ENCODE measurements around the gene APBB3.
A peak's percentile ranks its signal among the peaks of the same experiment; 100 is the strongest.

Gene APBB3

DNA sequence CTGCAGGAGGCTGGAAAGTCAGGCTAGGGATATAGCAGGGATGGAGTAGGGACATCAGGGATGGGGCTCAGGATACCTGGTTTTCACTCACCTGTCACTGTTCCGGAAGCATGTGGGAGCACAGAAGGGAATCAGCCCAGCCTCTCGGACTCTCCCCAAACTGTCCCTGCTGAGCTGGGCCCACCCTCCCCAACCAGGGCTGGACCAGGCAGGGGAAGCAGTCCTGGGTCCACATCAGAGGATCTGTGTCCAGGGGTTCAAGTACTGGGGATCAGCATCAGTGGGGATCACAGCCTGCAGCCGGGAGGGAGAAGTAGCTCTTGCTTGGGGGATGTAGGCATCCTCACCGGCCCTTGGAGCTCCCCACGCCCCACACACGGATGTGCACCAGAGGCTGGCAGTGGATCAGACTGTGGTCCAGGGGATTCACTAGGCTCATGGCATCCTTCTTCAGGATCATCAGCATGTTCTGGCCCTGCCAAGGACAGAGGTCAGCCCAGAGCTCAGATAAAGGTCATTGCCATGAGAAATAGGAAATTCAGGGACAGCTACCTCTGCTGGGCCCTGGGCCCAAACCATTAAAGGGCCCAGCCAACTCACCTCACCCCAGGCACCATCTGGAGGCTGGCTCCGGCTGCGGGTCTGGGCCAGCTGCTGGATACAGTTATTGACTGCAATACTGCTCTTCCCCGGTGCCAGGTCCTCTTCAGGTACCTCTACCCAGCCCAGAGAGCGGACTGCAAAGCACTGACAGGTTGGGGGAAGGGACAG is 2.5 kb downstream of the APBB3 start:
- ChIA-PET CTCF (no interaction called here), POLR2A (interaction anchor here (0.8 to 1.2 kb wide), 2 partner anchors 85 to 129 kb away, joined by 4 read pairs; partner anchors contain the start of genes HARS1, HARS2, IK and NDUFA2)
- no peak for TF ChIP-seq FOXA1 (IDR thresholded peaks at IDR 0.05)
- TF ChIP-seq ZNF384 (IDR thresholded peaks at IDR 0.05): no peak
- TF ChIP-seq SUZ12 (IDR thresholded peaks at IDR 0.05): no peak
- no peak for TF ChIP-seq FOXK2 (IDR thresholded peaks at IDR 0.05)
- no peak for TF ChIP-seq CTBP1 (IDR thresholded peaks at IDR 0.05; ENCODE audit: borderline replicate concordance)
- TF ChIP-seq NFRKB (IDR thresholded peaks at IDR 0.05): no peak
- TF ChIP-seq FOXM1 (IDR thresholded peaks at IDR 0.05; ENCODE audit: borderline replicate concordance): no peak
- no peak for TF ChIP-seq LEF1 (IDR thresholded peaks at IDR 0.05; ENCODE audit: borderline replicate concordance)
- TF ChIP-seq TARDBP (IDR thresholded peaks at IDR 0.05): no peak
- TF ChIP-seq ELF4 (IDR thresholded peaks at IDR 0.05): no peak
- no peak for TF ChIP-seq L3MBTL2 (conservative IDR thresholded peaks at IDR 0.05)
- no peak for TF ChIP-seq SP1 (IDR thresholded peaks at IDR 0.05)
- TF ChIP-seq ARNT (IDR thresholded peaks at IDR 0.05): no peak
- no peak for DNase-seq (ENCODE audit: extremely low spot score)

- POLR2A ChIA-PET: interaction anchor here (1.6 kb wide), 1 partner anchor 87 kb away, joined by 8 read pairs; the partner anchor contains the start of genes IK and NDUFA2
- TF ChIP-seq ELF4 (IDR thresholded peaks at IDR 0.05) (no peak), SUZ12 (IDR thresholded peaks at IDR 0.05) (no peak), FOXK2 (IDR thresholded peaks at IDR 0.05) (no peak), FOXA1 (IDR thresholded peaks at IDR 0.05) (no peak), ARNT (IDR thresholded peaks at IDR 0.05) (no peak), L3MBTL2 (conservative IDR thresholded peaks at IDR 0.05) (no peak), LEF1 (IDR thresholded peaks at IDR 0.05; ENCODE audit: borderline replicate concordance) (no peak)
- TF ChIP-seq, protein P1, sequence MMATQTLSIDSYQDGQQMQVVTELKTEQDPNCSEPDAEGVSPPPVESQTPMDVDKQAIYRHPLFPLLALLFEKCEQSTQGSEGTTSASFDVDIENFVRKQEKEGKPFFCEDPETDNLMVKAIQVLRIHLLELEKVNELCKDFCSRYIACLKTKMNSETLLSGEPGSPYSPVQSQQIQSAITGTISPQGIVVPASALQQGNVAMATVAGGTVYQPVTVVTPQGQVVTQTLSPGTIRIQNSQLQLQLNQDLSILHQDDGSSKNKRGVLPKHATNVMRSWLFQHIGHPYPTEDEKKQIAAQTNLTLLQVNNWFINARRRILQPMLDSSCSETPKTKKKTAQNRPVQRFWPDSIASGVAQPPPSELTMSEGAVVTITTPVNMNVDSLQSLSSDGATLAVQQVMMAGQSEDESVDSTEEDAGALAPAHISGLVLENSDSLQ (IDR thresholded peaks at IDR 0.05): no peak
- DNase-seq (ENCODE audit: extremely low spot score): no peak
- CTCF ChIA-PET: no interaction called here
Observed at GRCh38 chr5:140560227-140560626, 4.2 kb downstream of the APBB3 start.

- CTCF ChIA-PET: interaction anchor here (0.7 kb wide), 1 partner anchor 186 kb away, joined by 3 read pairs; no protein-coding TSS in a partner anchor
- no peak for DNase-seq (ENCODE audit: extremely low spot score)
- TF ChIP-seq L3MBTL2 (conservative IDR thresholded peaks at IDR 0.05): no peak
- POLR2A ChIA-PET: interaction anchor here (0.9 to 3.4 kb wide), 5 partner anchors 11 to 156 kb away, joined by 3 to 33 read pairs (median 8); partner anchors contain the start of genes EIF4EBP3, HARS1, HARS2 and IK
Observed at GRCh38 chr5:140558542-140558941, 5.9 kb downstream of the APBB3 start.

GRCh38 chr5:140557965-140558364 is 6.4 kb downstream of the APBB3 start:
- ChIA-PET CTCF (interaction anchor here (0.6 to 0.9 kb wide), 3 partner anchors 162 to 311 kb away, joined by 3 to 5 read pairs (median 4); partner anchors contain the start of gene PCDHA11), POLR2A (interaction anchor here (0.9 to 3.4 kb wide), 23 partner anchors 8 to 208 kb away, joined by 3 to 33 read pairs (median 6); partner anchors contain the start of genes ANKHD1, EIF4EBP3, HARS1 and HARS2)
- TF ChIP-seq FOXK2 (IDR thresholded peaks at IDR 0.05) (no peak), ARNT (IDR thresholded peaks at IDR 0.05) (no peak), SUZ12 (IDR thresholded peaks at IDR 0.05) (no peak), ELF4 (IDR thresholded peaks at IDR 0.05) (no peak), LEF1 (IDR thresholded peaks at IDR 0.05; ENCODE audit: borderline replicate concordance) (no peak), SP1 (IDR thresholded peaks at IDR 0.05) (no peak), NFRKB (IDR thresholded peaks at IDR 0.05) (no peak), FOXM1 (IDR thresholded peaks at IDR 0.05; ENCODE audit: borderline replicate concordance) (no peak), BHLHE40 (IDR thresholded peaks at IDR 0.05; ENCODE audit: borderline replicate concordance) (no peak), L3MBTL2 (conservative IDR thresholded peaks at IDR 0.05) (no peak), HDGF (IDR thresholded peaks at IDR 0.05; ENCODE audit: borderline replicate concordance) (no peak), CTBP1 (IDR thresholded peaks at IDR 0.05; ENCODE audit: borderline replicate concordance) (no peak), TARDBP (IDR thresholded peaks at IDR 0.05) (no peak), FOXA1 (IDR thresholded peaks at IDR 0.05) (no peak), ZNF384 (IDR thresholded peaks at IDR 0.05) (no peak)
- TF ChIP-seq, protein P1 (IDR thresholded peaks at IDR 0.05): no peak

DNA sequence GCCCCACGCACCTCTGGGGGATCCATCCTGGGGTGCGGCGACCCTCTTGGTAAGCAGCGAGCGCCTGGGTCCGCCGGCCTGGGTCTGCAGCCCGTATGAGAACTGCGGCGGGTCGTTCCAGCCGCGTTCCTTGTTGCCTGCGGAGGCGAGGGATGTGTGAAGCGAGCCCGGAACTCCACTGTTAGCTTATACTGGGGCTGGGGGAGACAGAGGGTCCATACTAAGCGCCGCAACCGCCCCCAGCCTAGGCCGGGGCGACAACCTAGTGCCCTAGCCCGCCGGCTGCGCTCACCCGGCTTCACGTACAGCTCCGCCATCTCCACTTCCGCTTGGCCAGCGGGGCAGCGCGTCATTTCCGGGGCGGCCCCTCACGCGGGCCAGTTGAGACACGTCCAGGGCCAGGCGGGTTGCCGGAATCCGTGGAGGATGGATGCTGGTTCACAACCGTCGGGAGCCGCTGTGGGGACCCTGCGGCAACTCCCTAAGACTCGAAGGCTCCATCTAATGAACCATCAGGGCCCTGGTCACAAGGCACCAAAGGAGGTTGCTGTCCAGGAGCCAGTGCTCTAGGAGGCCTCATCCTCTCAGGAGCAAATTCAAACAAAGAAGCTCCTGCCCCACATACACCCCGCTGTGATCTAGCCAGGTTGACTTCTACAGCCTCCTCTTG is 7.1 kb downstream of the APBB3 start, which contains the start of gene SRA1:
Gene SRA1 (minus strand): TSS at position 338 of the 670 bp plus-strand sequence. CDS start 21 bp downstream, at position 317.
- TF ChIP-seq SP1 (IDR thresholded peaks at IDR 0.05): no peak
- peak; percentile 80 for TF ChIP-seq ELF4 (IDR thresholded peaks at IDR 0.05)
- TF ChIP-seq FOXK2 (IDR thresholded peaks at IDR 0.05): no peak
- no peak for TF ChIP-seq HDGF (IDR thresholded peaks at IDR 0.05; ENCODE audit: borderline replicate concordance)
- TF ChIP-seq ZNF384 (IDR thresholded peaks at IDR 0.05): no peak
- no peak for TF ChIP-seq ARNT (IDR thresholded peaks at IDR 0.05)
- peak; percentile 92 for DNase-seq (ENCODE audit: extremely low spot score)
- ChIA-PET CTCF (interaction anchor here (0.6 to 0.9 kb wide), 3 partner anchors 162 to 312 kb away, joined by 3 to 5 read pairs (median 4); partner anchors contain the start of gene PCDHA11), POLR2A (interaction anchor here (0.6 to 3.4 kb wide), 27 partner anchors 8 to 208 kb away, joined by 3 to 33 read pairs (median 5); partner anchors contain the start of genes ANKHD1, EIF4EBP3, HARS1 and HARS2)

More at GRCh38 chr5:140557965-140558364, 6.4 kb downstream of the APBB3 start:
- no peak for DNase-seq (ENCODE audit: extremely low spot score)

DNA sequence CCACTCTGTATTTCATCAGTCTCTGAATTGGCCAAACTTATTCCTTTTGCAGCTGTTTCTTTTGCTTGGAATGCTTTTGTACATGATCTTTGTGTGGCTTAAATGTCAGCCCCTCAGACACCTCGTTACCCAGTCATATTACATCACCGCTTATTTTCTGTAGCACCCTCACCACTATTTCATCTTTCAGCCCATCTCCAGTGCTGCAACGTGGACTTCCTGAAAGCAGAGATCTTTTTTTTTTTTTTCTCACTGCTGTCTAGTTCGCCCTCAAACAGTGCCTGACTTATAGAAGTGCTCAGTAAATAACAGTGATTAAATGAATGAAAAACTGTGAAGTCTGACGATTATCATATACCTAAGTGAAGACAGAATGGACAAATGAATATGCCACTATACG is 8.0 kb downstream of the APBB3 start:
- DNase-seq (ENCODE audit: extremely low spot score): no peak
- no peak for TF ChIP-seq NFRKB (IDR thresholded peaks at IDR 0.05)
- no peak for TF ChIP-seq HDGF (IDR thresholded peaks at IDR 0.05; ENCODE audit: borderline replicate concordance)
- no peak for TF ChIP-seq FOXM1 (IDR thresholded peaks at IDR 0.05; ENCODE audit: borderline replicate concordance)
- no peak for TF ChIP-seq L3MBTL2 (conservative IDR thresholded peaks at IDR 0.05)
- TF ChIP-seq ARNT (IDR thresholded peaks at IDR 0.05): no peak
- no peak for TF ChIP-seq SP1 (IDR thresholded peaks at IDR 0.05)
- no peak for TF ChIP-seq LEF1 (IDR thresholded peaks at IDR 0.05; ENCODE audit: borderline replicate concordance)
- TF ChIP-seq SUZ12 (IDR thresholded peaks at IDR 0.05): no peak
- no peak for TF ChIP-seq ELF4 (IDR thresholded peaks at IDR 0.05)
- TF ChIP-seq FOXK2 (IDR thresholded peaks at IDR 0.05): no peak
- TF ChIP-seq CTBP1 (IDR thresholded peaks at IDR 0.05; ENCODE audit: borderline replicate concordance): no peak
- TF ChIP-seq, protein P1 (IDR thresholded peaks at IDR 0.05): no peak
- no peak for TF ChIP-seq FOXA1 (IDR thresholded peaks at IDR 0.05)
- no peak for TF ChIP-seq TARDBP (IDR thresholded peaks at IDR 0.05)
- no peak for TF ChIP-seq ZNF384 (IDR thresholded peaks at IDR 0.05)
- no peak for TF ChIP-seq BHLHE40 (IDR thresholded peaks at IDR 0.05; ENCODE audit: borderline replicate concordance)
- CTCF ChIA-PET: no interaction called here
- POLR2A ChIA-PET: interaction anchor here (1.1 to 3.4 kb wide), 3 partner anchors 9 to 184 kb away, joined by 4 to 33 read pairs (median 9); partner anchors contain the start of gene EIF4EBP3
